Heart right ventricle (tissue), 16 donors: ENCODE results near the gene ADAM12. TPM values are rescaled to one million over a fixed set of nuclear protein-coding genes. Genes with fewer than 3 reads are reported as not detected.

Experiments
- ATAC-seq, 8 donors: fragments of 200-7000 bp; cut with Tn5 transposase; one replicate each; pipeline ENCODE4 v1.9.1; 2020; ENCODE audit warnings: mild to moderate bottlenecking in 8 of 8, moderate library complexity in 8 of 8, moderate number of reproducible peaks in 1 of 8
- DNase-seq, 2 donors: peaks; one replicate each; pipeline ENCODE4 v3.0.0-alpha.2; 2020
- H3K27ac ChIP-seq, 10 donors: fragments of 200-600 bp; sonication (generic) in 2 of 10; one replicate each; pipeline versions ENCODE4 v1.5.0 to v1.8.0; 2020 to 2022; ENCODE audit warnings: mild to moderate bottlenecking in 3 of 10
- H3K27me3 ChIP-seq, 7 donors: fragments of 200-600 bp; one replicate each; pipeline ENCODE4 v1.8.0; 2021 to 2022; ENCODE audit warnings: mild to moderate bottlenecking in 2 of 7
- H3K36me3 ChIP-seq, 9 donors: fragments of 200-600 bp; sonication (generic) in 1 of 9; one replicate each; pipeline versions ENCODE4 v1.5.0 to v1.8.0; 2020 to 2022; ENCODE audit warnings: mild to moderate bottlenecking in 2 of 9
- H3K4me1 ChIP-seq, 9 donors: fragments of 200-600 bp; sonication (generic) in 1 of 9; one replicate each; pipeline versions ENCODE4 v1.5.0 to v1.8.0; 2020 to 2022; ENCODE audit warnings: mild to moderate bottlenecking in 4 of 9
- H3K4me3 ChIP-seq, 10 donors: fragments of 200-600 bp; sonication (generic) in 2 of 10; one replicate each; pipeline versions ENCODE4 v1.5.0 to v1.8.0; 2020 to 2022; ENCODE audit warnings: mild to moderate bottlenecking in 7 of 10, moderate library complexity in 2 of 10
- H3K9me3 ChIP-seq, 11 donors: fragments of 200-600 bp in 10 of 11; sonication (generic) in 2 of 11; one replicate each; pipeline versions ENCODE4 v1.5.0 to v1.8.0; 2013 to 2022; ENCODE audit warnings: mild to moderate bottlenecking in 2 of 11, control low read depth in 1 of 11, moderate library complexity in 1 of 11
- CTCF ChIP-seq, 9 donors: fragments of 200-600 bp; sonication (generic) in 2 of 9; IDR thresholded peaks; one replicate each; pipeline versions ENCODE4 v1.5.0 to v1.8.0; 2021 to 2022; ENCODE audit warnings: antibody characterized with exemption in 9 of 9, mild to moderate bottlenecking in 5 of 9, moderate library complexity in 1 of 9
- WGBS, 2 donors: extraction: QIAGEN DNeasy Blood & Tissue Kit; methylation state at CpG; one replicate each; pipeline ENCODE4 v1.1.7; 2013; ENCODE audit warnings: inconsistent platforms in 1 of 2; 5-methylcytosine and 5-hydroxymethylcytosine counted together
- intact Hi-C, 10 donors: fragments of 100-400 bp; cut with DNase I; formaldehyde crosslinking; loops; one replicate each; pipeline versions ENCODE4 v1.11.1 to v1.14.2; 2022
- polyA plus RNA-seq, 2 donors: library from polyadenylated mRNA; stranded (reverse); fragments of 200-250 nt; gene quantifications; one replicate each; pipeline ENCODE4 v1.2.3, GENCODE V29; 2013
- total RNA-seq, 10 donors: library from RNA; stranded (reverse); fragmentation: NEBNext Ultra II Directional in 3 of 10; extraction: Animal tissue kit (Norgen Biotek cat#: 25700) in 3 of 10; gene quantifications; one replicate each; pipeline versions ENCODE4 v1.2.1 to v1.2.4, GENCODE V29; 2021 to 2023
- donor health status: Arrhythmogenic right ventricular cardiomyopathy.
- donor health status: ischemic (EF 13 %, LVEDD 7.1; RV severe dilation, severe dysfunction).
- donor health status: healthy with polysubstance abuse.
- donor health status: DM: no; HTN: yes; CAD: no.
- donor health status: DM: no; HTN: no; CAD: no.
- donor health status: ischemic (EF 25% LVEDD 6.9; RV normal size, moderate dysfunction).
- donor health status: ischemic (EF 25% LVEDD 5.7; RV mildly dilated, moderate dysfunction).
- donor health status: healthy.
- donor health status: DM: yes; HTN: yes; CAD: no.
- donor health status: Ischemic cardiomyopathy.
- donor health status: ischemic (EF 35%, LVEDD 5.7; RV mildly dilated, moderate dysfunction).
- donor health status: nonischemic (EF 11% LVEDD 7.7; RV severe dilation, severe dysfunction).
- donor health status: DM: yes; HTN: yes; CAD: no.
- donor health status: PGD.
- donor health status: ischemic (EF 29% LVEDD 5.4; RV normal size, mild dysfunction).
- donor health status: nonischemic (EF 23%, LVEDD 6.1; RV moderate dilation, normal function).

ADAM12 gene
- total and polyA plus RNA-seq, 12 donors, result 0.07 to 6.9 (median 0.47) TPM

GRCh38 chr10:126124668-126125349 is 263.5 kb downstream of the ADAM12 start:
- no peaks in the 10 kb centered on the region for H3K9me3 ChIP-seq
- no peaks in the 10 kb centered on the region for H3K36me3 ChIP-seq
- H3K4me1 ChIP-seq, result no peaks in the 10 kb centered on the region
- intact Hi-C loops, result no loop called here
- WGBS, 2 donors, result 88 to 90% methylated on average over 9 of the region's 9 CpGs
- H3K27ac ChIP-seq, result no peak overlapping the region
- no peak overlapping the region for H3K4me3 ChIP-seq
- DNase-seq (no peak), ATAC-seq (no peak)
- H3K27me3 ChIP-seq, result no peaks in the 10 kb centered on the region
- TF ChIP-seq CTCF (IDR thresholded peaks at IDR 0.05), result no peak

DNA sequence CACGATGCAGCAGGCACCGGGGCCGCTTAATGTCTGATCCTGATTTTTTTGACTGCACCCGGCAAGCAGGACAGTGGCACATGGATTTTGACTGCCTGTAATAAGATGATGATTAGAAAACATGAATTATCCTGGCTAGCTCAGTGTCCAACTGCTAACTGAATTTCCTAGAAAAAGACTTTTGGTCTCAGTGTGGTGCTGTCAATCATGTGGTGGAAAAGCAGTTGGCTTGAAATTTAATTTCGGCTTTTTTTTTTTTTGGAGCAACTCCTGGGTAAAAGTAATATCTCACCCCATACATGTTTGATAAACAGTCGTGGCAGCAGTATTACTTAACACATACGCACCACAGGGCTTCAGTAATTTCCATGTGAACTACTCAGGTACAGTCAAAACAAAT is 264.2 kb downstream of the ADAM12 start:
- ATAC-seq (no peak), DNase-seq (no peak)
- intact Hi-C loops, result no loop called here
- Histone ChIP-seq H3K36me3 (no peaks in the 10 kb centered on the region), H3K27ac (no peak overlapping the region), H3K4me3 (no peak overlapping the region), H3K4me1 (no peaks in the 10 kb centered on the region), H3K9me3 (no peaks in the 10 kb centered on the region), H3K27me3 (no peaks in the 10 kb centered on the region)
- 86 to 87% methylated on average over 7 of the region's 7 CpGs for WGBS, 2 donors
- no peak for TF ChIP-seq CTCF (IDR thresholded peaks at IDR 0.05)

DNA sequence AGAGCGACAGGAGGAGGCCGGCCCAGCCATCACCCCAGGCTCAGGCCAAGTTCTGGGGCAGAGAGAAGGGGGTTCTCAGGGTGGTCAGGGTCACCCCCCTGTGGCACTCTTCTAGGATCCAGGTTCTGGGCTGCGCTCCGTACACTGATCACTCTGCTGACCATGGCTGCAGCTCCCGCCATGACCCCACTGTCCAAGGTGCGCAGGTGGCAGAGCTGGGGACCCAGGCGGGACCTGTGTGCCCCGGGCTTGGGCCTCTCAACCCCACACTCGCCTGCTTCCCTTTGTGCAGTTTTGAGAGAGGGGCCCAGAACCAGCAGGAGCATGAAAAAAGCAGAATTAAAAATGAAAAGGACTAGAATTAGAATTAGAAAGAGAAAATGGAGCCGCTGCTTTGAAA is 264.8 kb downstream of the ADAM12 start:
- H3K36me3 ChIP-seq, result no peaks in the 10 kb centered on the region
- no peaks in the 10 kb centered on the region for H3K9me3 ChIP-seq
- H3K4me1 ChIP-seq, result no peaks in the 10 kb centered on the region
- no peak overlapping the region for H3K4me3 ChIP-seq
- WGBS, 2 donors, result 92 to 94% methylated on average over 10 of the region's 10 CpGs
- no peak overlapping the region for H3K27ac ChIP-seq
- no peak for TF ChIP-seq CTCF (IDR thresholded peaks at IDR 0.05)
- ATAC-seq, result no peak
- no peaks in the 10 kb centered on the region for H3K27me3 ChIP-seq
- intact Hi-C loops, result no loop called here
- DNase-seq, result no peak

DNA sequence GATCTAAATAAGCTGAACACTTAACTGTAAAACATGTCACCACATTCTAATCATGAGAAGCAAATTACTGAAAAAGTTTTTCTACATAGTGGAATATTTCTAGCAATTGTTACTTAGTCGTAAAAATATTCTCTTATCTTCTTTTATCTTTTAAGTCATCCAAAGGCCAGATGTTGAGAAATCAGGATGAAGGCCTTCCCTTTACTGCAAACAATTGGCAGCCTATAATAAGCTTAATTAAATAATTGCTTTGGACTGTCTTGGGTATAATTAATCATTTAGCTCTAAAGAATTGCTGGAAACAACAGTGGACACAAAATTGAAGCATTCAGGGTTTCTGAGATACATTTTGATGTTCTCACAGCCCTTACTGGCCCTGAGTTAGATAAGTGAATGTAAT is 265.4 kb downstream of the ADAM12 start:
- Histone ChIP-seq H3K36me3 (no peaks in the 10 kb centered on the region), H3K4me3 (no peak overlapping the region), H3K4me1 (no peaks in the 10 kb centered on the region), H3K27me3 (no peaks in the 10 kb centered on the region), H3K27ac (no peak overlapping the region), H3K9me3 (no peaks in the 10 kb centered on the region)
- DNase-seq (no peak), ATAC-seq (no peak)
- intact Hi-C loops, result no loop called here
- no peak for TF ChIP-seq CTCF (IDR thresholded peaks at IDR 0.05)
- WGBS, 2 donors, result 29 to 60% methylated on average over 1 of the region's 1 CpG
